Stimulated activated naive B cell treated with anti-CD40 and anti-IgM and Interleukin-4, amounts not matched to agents 10 μg/mL and 1 μg/mL and 100 μg/mL, for 72 hours (primary cell): Measurements from ENCODE around the gene CCDC85C.

Source experiments
- ATAC-seq, 2 donors: fragments of 150-1000 bp; cut with Tn5 transposase; replicated peaks; 2 replicates each; pipeline ENCODE4 v1.10.0; 2021; ENCODE audit warnings: moderate library complexity in 1 of 2
- DNase-seq: peaks from one replicate; pipeline ENCODE4 v3.0.0; 2021
- H3K27ac Mint-ChIP-seq: one replicate; pipeline ENCODE4 v1.8.0; 2022; ENCODE audit warnings: mild to moderate bottlenecking, mixed read lengths
- H3K27me3 Mint-ChIP-seq, 2 donors: one replicate each; pipeline ENCODE4 v1.8.0; 2022; ENCODE audit warnings: mixed read lengths in 2 of 2
- H3K36me3 Mint-ChIP-seq, 2 donors: one replicate each; pipeline ENCODE4 v1.8.0; 2022; ENCODE audit warnings: mixed read lengths in 2 of 2, mild to moderate bottlenecking in 1 of 2
- H3K4me1 Mint-ChIP-seq, 2 donors: one replicate each; pipeline ENCODE4 v1.8.0; 2022; ENCODE audit warnings: mixed read lengths in 2 of 2, mild to moderate bottlenecking in 1 of 2
- H3K4me3 Mint-ChIP-seq, 2 donors: one replicate each; pipeline ENCODE4 v1.8.0; 2022; ENCODE audit warnings: mild to moderate bottlenecking in 2 of 2, mixed read lengths in 2 of 2, moderate library complexity in 1 of 2
- H3K9me3 Mint-ChIP-seq, 2 donors: one replicate each; pipeline ENCODE4 v1.8.0; 2022; ENCODE audit warnings: mixed read lengths in 2 of 2, mild to moderate bottlenecking in 1 of 2

CCDC85C gene

DNA sequence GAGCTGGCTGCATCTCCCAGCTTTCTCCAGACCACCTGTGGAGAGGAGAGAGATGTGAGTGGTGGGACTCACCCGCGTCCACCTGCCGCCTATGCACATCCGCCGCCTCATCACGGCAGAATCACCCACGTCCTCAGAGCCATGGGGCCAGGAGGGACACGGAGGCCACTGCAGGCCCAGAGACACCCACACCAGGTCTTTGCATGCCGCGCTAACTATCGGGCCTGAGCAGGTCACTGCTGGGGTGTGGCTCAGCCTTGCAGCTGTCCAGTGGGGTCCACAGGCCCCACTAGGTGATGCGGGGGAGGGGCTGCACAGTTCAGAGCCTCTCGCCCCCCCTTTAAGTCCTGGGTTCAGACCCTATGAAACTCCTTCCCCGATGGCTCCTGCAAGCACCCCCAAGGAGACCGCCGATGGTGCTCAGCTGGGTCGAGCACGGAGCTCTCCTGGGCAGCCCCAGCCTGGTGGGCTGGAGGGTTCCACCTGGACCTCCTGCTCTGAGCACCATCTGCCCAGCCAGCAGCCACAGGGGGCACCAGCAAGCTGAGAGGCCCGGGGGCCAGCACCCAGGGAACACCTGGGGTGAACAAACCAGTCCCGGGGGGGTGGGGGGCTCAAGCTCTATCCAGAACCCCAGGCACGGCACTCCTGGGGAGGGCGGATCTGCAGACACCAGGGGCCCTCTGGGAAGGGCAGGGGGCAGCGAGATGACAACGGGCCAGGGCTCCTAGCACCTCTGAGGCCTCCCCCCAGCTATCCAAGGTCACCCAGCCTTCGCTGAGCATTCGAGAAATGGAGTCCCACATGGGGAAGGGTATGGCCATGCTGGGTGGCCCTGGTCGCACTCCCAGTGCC is 88.5 kb downstream of the CCDC85C start:
- Mint-ChIP-seq H3K4me1 (peaks cover 2 to 6% of the 10 kb centered on the region in 2 donors), H3K4me3 (no peak overlapping the region), H3K27me3 (no peaks in the 10 kb centered on the region), H3K36me3 (peaks cover 0 to 8% of the 10 kb centered on the region in 2 donors), H3K9me3 (no peaks in the 10 kb centered on the region), H3K27ac (no peak overlapping the region)
- ATAC-seq (no peak), DNase-seq (no peak)

DNA sequence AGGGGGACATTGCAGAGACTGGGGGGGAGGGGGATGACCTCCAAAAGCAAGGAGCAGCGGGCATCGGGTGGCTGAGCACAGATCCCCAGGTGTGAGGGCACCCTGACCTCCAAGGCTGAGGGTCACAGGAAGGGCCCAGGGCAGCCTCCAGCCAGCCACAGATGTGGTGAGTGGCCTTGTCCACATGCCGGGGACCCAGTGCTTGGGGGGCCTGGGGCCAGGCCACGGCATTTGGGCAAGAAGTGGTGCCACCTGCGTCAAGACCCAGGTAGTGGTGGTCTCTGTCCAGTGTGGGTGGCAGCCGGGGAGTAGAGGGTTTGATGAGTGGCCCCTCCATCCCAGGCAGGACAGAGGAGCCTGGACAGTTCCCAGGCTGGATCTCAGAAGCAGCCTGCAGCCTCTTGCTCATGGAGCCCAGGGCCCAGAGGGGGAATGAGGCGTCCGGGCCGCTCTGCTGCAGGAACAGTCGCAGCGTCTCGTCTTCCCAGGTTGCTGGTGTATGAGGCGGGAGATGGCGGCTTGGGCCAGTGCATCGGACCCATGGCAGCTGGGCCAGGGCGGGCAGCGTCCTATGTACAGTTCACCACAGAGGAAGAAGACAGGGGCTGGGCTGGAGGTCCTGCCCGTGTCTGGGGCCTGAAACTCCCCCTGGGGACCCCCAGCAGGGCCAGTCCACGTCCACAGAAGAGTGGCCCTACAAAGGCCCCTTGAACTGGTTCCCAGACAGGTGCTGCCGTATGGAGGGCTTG is 89.3 kb downstream of the CCDC85C start:
- no peak for ATAC-seq
- Mint-ChIP-seq H3K9me3 (no peaks in the 10 kb centered on the region), H3K36me3 (peaks cover under 1 to 8% of the 10 kb centered on the region in 2 donors), H3K27ac (peak overlapping the region; percentile 26), H3K4me1 (peaks cover 2 to 6% of the 10 kb centered on the region in 2 donors), H3K27me3 (no peaks in the 10 kb centered on the region), H3K4me3 (no peak overlapping the region)
- no peak for DNase-seq

GRCh38 chr14:99513946-99514551 is 90.0 kb downstream of the CCDC85C start:
- Mint-ChIP-seq H3K27me3 (no peaks in the 10 kb centered on the region), H3K9me3 (no peaks in the 10 kb centered on the region), H3K4me3 (no peak overlapping the region), H3K36me3 (peaks cover 7 to 14% of the 10 kb centered on the region in 2 donors), H3K27ac (peak overlapping the region; percentile 26), H3K4me1 (peaks cover 2 to 6% of the 10 kb centered on the region in 2 donors)
- ATAC-seq = peak; percentile 10 to 22
- no peak for DNase-seq

- ATAC-seq (no peak), DNase-seq (no peak)
- Mint-ChIP-seq H3K36me3 (peaks cover 15 to 21% of the 10 kb centered on the region in 2 donors), H3K9me3 (no peaks in the 10 kb centered on the region), H3K27ac (no peak overlapping the region), H3K27me3 (no peaks in the 10 kb centered on the region), H3K4me1 (peaks cover 2 to 6% of the 10 kb centered on the region in 2 donors), H3K4me3 (no peak overlapping the region)
These were observed 90.8 kb downstream of the CCDC85C start for GRCh38 chr14:99513183-99513694.

- Mint-ChIP-seq H3K4me3 (no peak overlapping the region), H3K36me3 (peaks cover 17 to 25% of the 10 kb centered on the region in 2 donors), H3K27ac (peak overlapping the region; percentile 47), H3K4me1 (peaks cover 2 to 6% of the 10 kb centered on the region in 2 donors), H3K27me3 (no peaks in the 10 kb centered on the region), H3K9me3 (no peaks in the 10 kb centered on the region)
- no peak for DNase-seq
- no peak for ATAC-seq
These were observed 91.3 kb downstream of the CCDC85C start for GRCh38 chr14:99512571-99513182.

DNA sequence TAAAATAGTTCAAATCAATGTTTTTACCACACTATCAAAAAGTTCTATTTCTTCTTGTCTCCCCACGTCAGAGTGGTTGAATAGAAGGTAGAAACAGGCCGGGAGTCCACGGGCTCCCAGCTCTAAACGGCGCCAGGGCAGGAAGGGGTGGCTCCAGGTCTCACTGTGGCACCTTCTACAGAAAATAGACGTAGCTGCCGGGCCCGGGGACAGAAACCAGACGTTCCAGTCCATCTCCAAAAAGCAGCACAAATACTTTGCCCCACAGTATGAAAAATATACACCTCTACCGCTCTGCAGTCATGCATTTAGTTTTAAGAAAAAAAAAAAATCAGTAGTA is 91.9 kb downstream of the CCDC85C start:
- Mint-ChIP-seq H3K27ac (peak overlapping the region; percentile 47), H3K4me1 (peaks cover 2 to 6% of the 10 kb centered on the region in 2 donors), H3K27me3 (no peaks in the 10 kb centered on the region), H3K9me3 (no peaks in the 10 kb centered on the region), H3K4me3 (no peak overlapping the region), H3K36me3 (peaks cover 22 to 31% of the 10 kb centered on the region in 2 donors)
- DNase-seq (no peak), ATAC-seq (no peak)

GRCh38 chr14:99511421-99512109 is 92.4 kb downstream of the CCDC85C start:
- DNase-seq = no peak
- H3K27me3 Mint-ChIP-seq = no peaks in the 10 kb centered on the region
- ATAC-seq = no peak
- peaks cover 28 to 35% of the 10 kb centered on the region in 2 donors for H3K36me3 Mint-ChIP-seq
- no peaks in the 10 kb centered on the region for H3K9me3 Mint-ChIP-seq
- peaks cover 2 to 6% of the 10 kb centered on the region in 2 donors for H3K4me1 Mint-ChIP-seq
- H3K27ac Mint-ChIP-seq = peak overlapping the region; percentile 47
- H3K4me3 Mint-ChIP-seq = no peak overlapping the region

- DNase-seq (no peak), ATAC-seq (no peak)
- Mint-ChIP-seq H3K4me3 (no peak overlapping the region), H3K9me3 (no peaks in the 10 kb centered on the region), H3K27me3 (no peaks in the 10 kb centered on the region), H3K27ac (no peak overlapping the region), H3K36me3 (peaks cover 34 to 43% of the 10 kb centered on the region in 2 donors), H3K4me1 (peaks cover 0 to 6% of the 10 kb centered on the region in 2 donors)
These were observed 93.4 kb downstream of the CCDC85C start for GRCh38 chr14:99510556-99511139.

- ATAC-seq = no peak
- peak overlapping the region; percentile 72 for H3K27ac Mint-ChIP-seq
- peaks cover 37 to 46% of the 10 kb centered on the region in 2 donors for H3K36me3 Mint-ChIP-seq
- no peaks in the 10 kb centered on the region for H3K9me3 Mint-ChIP-seq
- DNase-seq = no peak
- peaks cover 0 to 6% of the 10 kb centered on the region in 2 donors for H3K4me1 Mint-ChIP-seq
- H3K27me3 Mint-ChIP-seq = no peaks in the 10 kb centered on the region
- H3K4me3 Mint-ChIP-seq = no peak overlapping the region
These were observed 94.0 kb downstream of the CCDC85C start for GRCh38 chr14:99509871-99510555.

GRCh38 chr14:99508896-99509629 is 94.9 kb downstream of the CCDC85C start:
- Mint-ChIP-seq H3K27ac (peak overlapping the region; percentile 62), H3K4me1 (peaks cover 0 to 1% of the 10 kb centered on the region in 2 donors), H3K27me3 (no peaks in the 10 kb centered on the region), H3K9me3 (no peaks in the 10 kb centered on the region), H3K4me3 (peak overlapping the region in 1 of 2 donors; percentile 25), H3K36me3 (peaks cover 45 to 48% of the 10 kb centered on the region in 2 donors)
- ATAC-seq = no peak
- no peak for DNase-seq

GRCh38 chr14:99507860-99508640 is 96.0 kb downstream of the CCDC85C start:
- Mint-ChIP-seq H3K4me3 (no peak overlapping the region), H3K4me1 (peaks cover 0 to 2% of the 10 kb centered on the region in 2 donors), H3K36me3 (peaks cover 52 to 56% of the 10 kb centered on the region in 2 donors), H3K9me3 (no peaks in the 10 kb centered on the region), H3K27ac (no peak overlapping the region), H3K27me3 (no peaks in the 10 kb centered on the region)
- DNase-seq = no peak
- ATAC-seq = no peak

DNA sequence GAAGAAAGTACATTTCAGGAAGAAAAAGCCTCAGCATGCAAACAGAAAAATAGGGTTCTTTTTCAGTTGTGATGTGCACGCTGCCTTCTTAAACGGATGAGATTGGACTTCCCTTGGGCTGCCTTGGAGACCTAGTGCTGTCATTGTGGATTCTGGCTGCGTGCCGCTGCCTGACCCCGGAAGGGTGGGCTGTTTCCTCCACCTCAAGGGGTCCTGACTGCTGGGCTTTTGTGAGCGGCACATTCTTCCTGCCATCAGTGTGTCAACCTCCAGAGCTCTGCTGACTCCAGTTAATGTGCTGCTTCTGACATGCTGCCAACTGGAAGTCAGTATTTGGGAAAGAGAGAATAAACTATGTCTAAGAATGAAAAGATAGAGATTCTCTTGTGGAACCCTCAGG is 97.7 kb downstream of the CCDC85C start:
- H3K27ac Mint-ChIP-seq = no peak overlapping the region
- no peaks in the 10 kb centered on the region for H3K27me3 Mint-ChIP-seq
- peaks cover 56% of the 10 kb centered on the region in 2 donors for H3K36me3 Mint-ChIP-seq

More for the DNA sequence above, 97.7 kb downstream of the CCDC85C start:
- Mint-ChIP-seq H3K9me3 (no peaks in the 10 kb centered on the region), H3K4me3 (no peak overlapping the region), H3K4me1 (peaks cover 0 to 7% of the 10 kb centered on the region in 2 donors)
- DNase-seq = no peak
- no peak for ATAC-seq
